ENCODE results near the gene EEFSEC. TPM values are rescaled to one million over a fixed set of nuclear protein-coding genes. Genes with fewer than 3 reads are reported as not detected.

Gene EEFSEC
- total RNA-seq, 1 experiment from 2014 or later: 37.7 TPM

GRCh38 chr3:128317101-128317697, 163.9 kb downstream of the EEFSEC start:
- no peak overlapping the region for H3K27ac Mint-ChIP-seq (ENCODE audit: unreplicated experiment)
- CTCF ChIA-PET: interaction anchor here (0.7 kb wide), 1 partner anchor 79 kb away, joined by 3 read pairs; no protein-coding TSS in a partner anchor
- BruUV-seq (replicated peaks): no TSS peak
- no peak overlapping the region for H3K4me3 Mint-ChIP-seq (ENCODE audit: low read depth, unreplicated experiment)
- H3K4me1 Mint-ChIP-seq (ENCODE audit: low read depth, unreplicated experiment): no peaks in the 10 kb centered on the region
- H3K9me3 Mint-ChIP-seq (ENCODE audit: low read depth, unreplicated experiment): no peaks in the 10 kb centered on the region
- no peaks in the 10 kb centered on the region for H3K36me3 Mint-ChIP-seq (ENCODE audit: insufficient read depth, unreplicated experiment)
- DNase-seq: no peak
- TF ChIP-seq CTCF (IDR thresholded peaks at IDR 0.05; ENCODE audit: unreplicated experiment): no peak
- intact Hi-C loops (cut with micrococcal nuclease; ENCODE audit: unreplicated experiment): no loop called here
- H3K27me3 Mint-ChIP-seq (ENCODE audit: unreplicated experiment): no peaks in the 10 kb centered on the region

GRCh38 chr3:128317698-128318231, 164.5 kb downstream of the EEFSEC start:
- no peak overlapping the region for H3K27ac Mint-ChIP-seq (ENCODE audit: unreplicated experiment)

GRCh38 chr3:128318275-128318941, 165.1 kb downstream of the EEFSEC start:
- no peak for DNase-seq
- Mint-ChIP-seq H3K9me3 (ENCODE audit: low read depth, unreplicated experiment) (no peaks in the 10 kb centered on the region), H3K4me1 (ENCODE audit: low read depth, unreplicated experiment) (no peaks in the 10 kb centered on the region), H3K36me3 (ENCODE audit: insufficient read depth, unreplicated experiment) (no peaks in the 10 kb centered on the region), H3K4me3 (ENCODE audit: low read depth, unreplicated experiment) (no peak overlapping the region), H3K27ac (ENCODE audit: unreplicated experiment) (no peak overlapping the region), H3K27me3 (ENCODE audit: unreplicated experiment) (no peaks in the 10 kb centered on the region)
- TF ChIP-seq CTCF (IDR thresholded peaks at IDR 0.05; ENCODE audit: unreplicated experiment): no peak
- intact Hi-C loops (cut with micrococcal nuclease; ENCODE audit: unreplicated experiment): no loop called here
- CTCF ChIA-PET: interaction anchor here (0.6 to 0.7 kb wide), 2 partner anchors 26 to 672 kb away, joined by 3 to 4 read pairs; no protein-coding TSS in a partner anchor
- no TSS peak for BruUV-seq (replicated peaks)

More at GRCh38 chr3:128317698-128318231, 164.5 kb downstream of the EEFSEC start:
- BruUV-seq (replicated peaks): no TSS peak
- TF ChIP-seq CTCF (IDR thresholded peaks at IDR 0.05; ENCODE audit: unreplicated experiment): no peak
- CTCF ChIA-PET: interaction anchor here (0.6 to 0.7 kb wide), 3 partner anchors 26 to 671 kb away, joined by 3 to 4 read pairs (median 3); no protein-coding TSS in a partner anchor
- no peaks in the 10 kb centered on the region for H3K36me3 Mint-ChIP-seq (ENCODE audit: insufficient read depth, unreplicated experiment)
- no peak overlapping the region for H3K4me3 Mint-ChIP-seq (ENCODE audit: low read depth, unreplicated experiment)
- intact Hi-C loops (cut with micrococcal nuclease; ENCODE audit: unreplicated experiment): no loop called here
- no peaks in the 10 kb centered on the region for H3K27me3 Mint-ChIP-seq (ENCODE audit: unreplicated experiment)
- H3K4me1 Mint-ChIP-seq (ENCODE audit: low read depth, unreplicated experiment): no peaks in the 10 kb centered on the region
- no peak for DNase-seq
- no peaks in the 10 kb centered on the region for H3K9me3 Mint-ChIP-seq (ENCODE audit: low read depth, unreplicated experiment)

- no peak for TF ChIP-seq CTCF (IDR thresholded peaks at IDR 0.05; ENCODE audit: unreplicated experiment)
- Mint-ChIP-seq H3K27ac (ENCODE audit: unreplicated experiment) (no peak overlapping the region), H3K9me3 (ENCODE audit: low read depth, unreplicated experiment) (no peaks in the 10 kb centered on the region), H3K27me3 (ENCODE audit: unreplicated experiment) (no peaks in the 10 kb centered on the region), H3K4me3 (ENCODE audit: low read depth, unreplicated experiment) (no peak overlapping the region), H3K36me3 (ENCODE audit: insufficient read depth, unreplicated experiment) (no peaks in the 10 kb centered on the region), H3K4me1 (ENCODE audit: low read depth, unreplicated experiment) (no peaks in the 10 kb centered on the region)
- intact Hi-C loops (cut with micrococcal nuclease; ENCODE audit: unreplicated experiment): no loop called here
- DNase-seq: no peak
- CTCF ChIA-PET: no interaction called here
- no TSS peak for BruUV-seq (replicated peaks)
Measured at GRCh38 chr3:128319107-128319506, 165.8 kb downstream of the EEFSEC start.

All from Calu3 (cell line).